ENCODE results near the gene SPIRE1.
A peak's percentile ranks its signal among the peaks of the same experiment; 100 is the strongest.

SPIRE1 gene

DNA sequence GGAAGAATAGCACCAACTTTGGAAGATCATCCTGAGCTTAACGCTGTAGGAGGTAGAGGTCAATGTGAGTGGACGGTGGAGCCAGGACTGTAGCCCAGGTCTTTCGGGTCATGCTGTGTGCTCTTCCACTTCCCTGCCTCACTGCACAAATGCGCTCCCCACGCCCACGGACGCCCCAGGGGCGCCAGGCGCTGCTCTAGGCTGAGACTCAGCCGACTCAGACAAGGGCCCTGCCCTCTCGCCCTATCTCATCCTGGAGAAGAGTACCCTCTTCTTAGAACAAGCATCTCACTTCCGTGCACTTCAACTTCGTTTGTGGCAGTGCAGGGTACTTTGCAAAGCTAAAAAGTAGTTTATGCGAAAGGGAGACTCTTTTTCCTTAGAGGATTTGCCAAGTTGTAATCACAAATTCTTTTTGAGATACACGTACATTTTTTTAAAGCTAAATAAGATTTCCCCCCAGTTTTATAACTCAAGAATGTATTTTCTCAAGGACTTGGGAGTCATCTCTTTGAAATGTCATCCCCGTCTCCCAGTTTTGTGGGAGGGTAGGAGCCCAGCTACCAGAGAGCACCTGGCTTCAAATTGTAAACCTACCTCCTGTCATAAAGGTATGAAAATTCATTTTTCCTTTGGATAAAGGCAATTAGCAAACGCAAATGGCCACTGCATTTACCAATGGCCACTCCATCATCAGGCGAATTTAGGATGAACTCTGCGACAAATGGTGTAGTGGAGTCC is 251.4 kb downstream of the SPIRE1 start:
- 0 out of 2 replicates have a peak overlapping the region, but pooled peaks have one; percentile 92 for H2AFZ ChIP-seq (ENCODE audit: low read depth)
- no peaks in the 10 kb centered on the region for H3K36me3 ChIP-seq (ENCODE audit: insufficient read depth)
- H4K20me1 ChIP-seq (ENCODE audit: insufficient read depth) = no peaks in the 10 kb centered on the region
- no peak overlapping the region; the same call in 1 of the 2 replicates for H3K4me2 ChIP-seq
- no peaks in the 10 kb centered on the region for H3K27me3 ChIP-seq (ENCODE audit: insufficient read depth, low read depth)
- H3K9ac ChIP-seq = no peak overlapping the region
- H3K79me2 ChIP-seq (ENCODE audit: insufficient read depth, low read depth) = peaks cover 28% of the 10 kb centered on the region
- no peak overlapping the region for H3K27ac ChIP-seq
- no peak overlapping the region for H3K4me3 ChIP-seq (IDR thresholded peaks at IDR 0.05; ENCODE audit: insufficient read depth, low read depth, low read length)
- TF ChIP-seq, protein P1, sequence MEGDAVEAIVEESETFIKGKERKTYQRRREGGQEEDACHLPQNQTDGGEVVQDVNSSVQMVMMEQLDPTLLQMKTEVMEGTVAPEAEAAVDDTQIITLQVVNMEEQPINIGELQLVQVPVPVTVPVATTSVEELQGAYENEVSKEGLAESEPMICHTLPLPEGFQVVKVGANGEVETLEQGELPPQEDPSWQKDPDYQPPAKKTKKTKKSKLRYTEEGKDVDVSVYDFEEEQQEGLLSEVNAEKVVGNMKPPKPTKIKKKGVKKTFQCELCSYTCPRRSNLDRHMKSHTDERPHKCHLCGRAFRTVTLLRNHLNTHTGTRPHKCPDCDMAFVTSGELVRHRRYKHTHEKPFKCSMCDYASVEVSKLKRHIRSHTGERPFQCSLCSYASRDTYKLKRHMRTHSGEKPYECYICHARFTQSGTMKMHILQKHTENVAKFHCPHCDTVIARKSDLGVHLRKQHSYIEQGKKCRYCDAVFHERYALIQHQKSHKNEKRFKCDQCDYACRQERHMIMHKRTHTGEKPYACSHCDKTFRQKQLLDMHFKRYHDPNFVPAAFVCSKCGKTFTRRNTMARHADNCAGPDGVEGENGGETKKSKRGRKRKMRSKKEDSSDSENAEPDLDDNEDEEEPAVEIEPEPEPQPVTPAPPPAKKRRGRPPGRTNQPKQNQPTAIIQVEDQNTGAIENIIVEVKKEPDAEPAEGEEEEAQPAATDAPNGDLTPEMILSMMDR (conservative IDR thresholded peaks at IDR 0.05; ENCODE audit: low read depth, low read length) = no peak
- H3K4me1 ChIP-seq (ENCODE audit: low read depth, poor library complexity, severe bottlenecking) = peaks cover 30% of the 10 kb centered on the region

DNA sequence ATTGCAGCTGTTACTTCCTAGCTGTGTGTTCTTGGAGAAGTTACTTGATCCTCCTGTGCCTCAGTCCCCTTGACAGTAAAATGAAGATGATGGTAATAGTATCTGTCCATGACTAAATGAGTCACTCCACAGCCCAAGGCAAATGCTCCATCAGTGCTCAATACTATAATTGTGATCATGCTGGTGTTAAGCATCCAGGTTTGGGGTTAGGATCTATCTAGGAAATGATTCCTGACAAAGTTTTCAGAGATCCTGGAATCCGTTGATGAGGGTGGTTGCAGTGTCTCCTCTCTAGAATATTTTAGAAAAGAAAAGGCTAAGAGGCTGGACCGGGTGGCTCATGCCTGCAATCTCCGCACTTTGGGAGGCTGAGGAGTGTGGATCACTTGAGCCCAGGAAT is 252.8 kb downstream of the SPIRE1 start:
- H2AFZ ChIP-seq (ENCODE audit: low read depth) = no peak overlapping the region

DNA sequence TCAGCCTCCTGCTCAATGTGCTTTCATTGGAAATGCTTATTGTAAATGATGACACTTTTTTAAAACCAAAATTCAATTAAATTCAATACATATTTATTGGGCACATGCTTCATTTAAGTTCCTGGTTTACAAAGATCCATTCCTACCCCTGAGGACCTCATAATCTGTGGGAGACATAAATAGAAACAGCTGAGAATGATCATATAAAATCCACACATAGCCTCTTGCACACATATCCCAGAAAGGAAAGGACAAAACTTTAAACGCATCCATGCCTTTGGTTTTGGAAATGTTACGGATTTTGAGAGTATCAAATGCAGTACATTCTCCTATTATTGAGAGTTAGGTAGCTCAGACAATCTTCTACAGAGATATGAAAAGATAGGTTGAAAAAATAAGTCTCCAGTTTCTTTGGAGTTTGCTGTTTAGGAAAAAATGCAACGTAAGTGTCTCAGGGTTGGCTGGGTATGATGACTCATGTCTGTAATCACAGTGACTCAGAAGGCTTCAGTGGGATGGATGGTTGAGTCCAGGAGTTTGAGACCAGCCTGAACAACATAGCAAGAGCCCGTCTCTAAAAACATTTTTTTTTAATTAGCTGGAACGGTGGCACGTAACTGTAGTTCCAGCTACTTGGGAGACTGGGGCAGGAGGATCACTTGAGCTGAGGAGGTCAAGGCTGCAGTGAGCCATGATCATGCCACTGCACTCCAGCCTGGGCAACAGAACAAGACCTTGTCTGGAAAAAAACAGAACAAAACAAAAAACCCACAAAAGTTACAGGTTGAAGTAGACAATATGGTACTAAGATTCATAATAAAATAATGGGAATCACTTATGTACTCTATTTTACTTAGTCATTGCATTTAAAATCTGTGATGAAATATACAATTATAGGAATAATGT is 254.1 kb downstream of the SPIRE1 start:
- TF ChIP-seq, protein P1 (conservative IDR thresholded peaks at IDR 0.05; ENCODE audit: low read depth, low read length) = no peak
- Histone ChIP-seq H3K36me3 (ENCODE audit: insufficient read depth) (no peaks in the 10 kb centered on the region), H3K27ac (no peak overlapping the region), H3K4me2 (no peak overlapping the region), H3K4me3 (IDR thresholded peaks at IDR 0.05; ENCODE audit: insufficient read depth, low read depth, low read length) (no peak overlapping the region), H4K20me1 (ENCODE audit: insufficient read depth) (no peaks in the 10 kb centered on the region), H3K27me3 (ENCODE audit: insufficient read depth, low read depth) (no peaks in the 10 kb centered on the region), H3K79me2 (ENCODE audit: insufficient read depth, low read depth) (peaks cover 7% of the 10 kb centered on the region; the same call in 1 of the 2 replicates), H3K9ac (no peak overlapping the region), H3K4me1 (ENCODE audit: low read depth, poor library complexity, severe bottlenecking) (peaks cover 9% of the 10 kb centered on the region), H2AFZ (ENCODE audit: low read depth) (no peak overlapping the region)

More for the DNA sequence above, 252.8 kb downstream of the SPIRE1 start:
- Histone ChIP-seq H3K27ac (no peak overlapping the region), H3K4me1 (ENCODE audit: low read depth, poor library complexity, severe bottlenecking) (peaks cover 21% of the 10 kb centered on the region), H4K20me1 (ENCODE audit: insufficient read depth) (no peaks in the 10 kb centered on the region), H3K79me2 (ENCODE audit: insufficient read depth, low read depth) (peaks cover 19% of the 10 kb centered on the region), H3K27me3 (ENCODE audit: insufficient read depth, low read depth) (no peaks in the 10 kb centered on the region), H3K9ac (no peak overlapping the region), H3K36me3 (ENCODE audit: insufficient read depth) (no peaks in the 10 kb centered on the region), H3K4me2 (no peak overlapping the region), H3K4me3 (IDR thresholded peaks at IDR 0.05; ENCODE audit: insufficient read depth, low read depth, low read length) (no peak overlapping the region)
- TF ChIP-seq, protein P1 (conservative IDR thresholded peaks at IDR 0.05; ENCODE audit: low read depth, low read length) = no peak

DNA sequence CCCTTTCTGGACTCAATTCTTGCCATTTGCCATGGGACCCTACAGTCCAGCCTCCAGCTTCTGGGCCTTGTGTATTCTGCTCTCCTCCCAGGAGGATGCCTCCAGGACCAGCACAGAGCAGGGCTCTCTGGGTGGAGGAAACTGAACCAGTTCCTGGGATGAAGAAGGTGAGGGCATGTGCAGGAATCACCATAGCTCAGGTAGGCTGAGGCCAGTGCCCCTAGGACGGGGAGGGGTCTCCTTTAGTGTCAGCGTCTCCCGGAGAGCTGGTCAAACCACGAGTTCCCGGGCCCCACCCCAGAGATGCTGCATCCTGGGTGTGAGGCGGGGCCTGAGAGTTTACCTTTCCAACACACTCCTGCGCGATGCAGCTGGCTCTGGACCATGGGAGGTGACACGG is 256.0 kb downstream of the SPIRE1 start:
- Histone ChIP-seq H4K20me1 (ENCODE audit: insufficient read depth) (no peaks in the 10 kb centered on the region), H3K9ac (no peak overlapping the region), H3K79me2 (ENCODE audit: insufficient read depth, low read depth) (no peaks in the 10 kb centered on the region), H3K36me3 (ENCODE audit: insufficient read depth) (no peaks in the 10 kb centered on the region), H2AFZ (ENCODE audit: low read depth) (no peak overlapping the region), H3K4me2 (no peak overlapping the region), H3K4me3 (IDR thresholded peaks at IDR 0.05; ENCODE audit: insufficient read depth, low read depth, low read length) (no peak overlapping the region), H3K27me3 (ENCODE audit: insufficient read depth, low read depth) (no peaks in the 10 kb centered on the region), H3K4me1 (ENCODE audit: low read depth, poor library complexity, severe bottlenecking) (peaks cover 7% of the 10 kb centered on the region), H3K27ac (no peak overlapping the region)
- TF ChIP-seq, protein P1 (conservative IDR thresholded peaks at IDR 0.05; ENCODE audit: low read depth, low read length) = no peak

Measured in KMS-11 (cell line).